Thoracic aorta (tissue), 2 donors: ENCODE data around the gene VDAC1. TPM values are rescaled to one million over a fixed set of nuclear protein-coding genes. Genes with fewer than 3 reads are reported as not detected.

ENCODE experiments used
- ATAC-seq: fragments of 150-250 bp; one replicate; pipeline ENCODE4 v1.8.0; 2017; ENCODE audit warnings: low read depth; ENCODE audit not compliant: insufficient number of reproducible peaks, low FRiP score
- DNase-seq: peaks from one replicate; pipeline ENCODE4 v3.0.0-alpha.2; 2020; ENCODE audit warnings: low spot score
- H3K27ac ChIP-seq, 2 donors: fragments of 200-600 bp; sonication (generic); 1 replicate in 1 of 2; 2 replicates in 1 of 2; pipeline ENCODE4 v1.5.1; 2016; ENCODE audit warnings: mild to moderate bottlenecking in 2 of 2, moderate library complexity in 2 of 2
- H3K27me3 ChIP-seq: fragments of 200-600 bp; sonication (generic); replicated peaks from 2 replicates; pipeline ENCODE4 v1.6.0; 2016; ENCODE audit warnings: mild to moderate bottlenecking; ENCODE audit not compliant: insufficient read depth
- H3K36me3 ChIP-seq: fragments of 200-600 bp; sonication (generic); one replicate; pipeline ENCODE4 v1.5.1; 2016
- H3K4me1 ChIP-seq, 2 donors: fragments of 200-600 bp; sonication (generic); 1 replicate in 1 of 2; 2 replicates in 1 of 2; pipeline versions ENCODE4 v1.5.1 to v1.6.0; 2016; ENCODE audit warnings: low read depth in 2 of 2, mild to moderate bottlenecking in 1 of 2; ENCODE audit not compliant: control insufficient read depth in 1 of 2
- H3K4me3 ChIP-seq: fragments of 200-600 bp; sonication (generic); 2 replicates; pipeline ENCODE4 v1.5.1; 2016; ENCODE audit warnings: mild to moderate bottlenecking
- H3K9me3 ChIP-seq: fragments of 200-600 bp; sonication (generic); 2 replicates; pipeline ENCODE4 v1.5.1; 2016
- CTCF ChIP-seq: fragments of 200-600 bp; sonication (generic); IDR thresholded peaks from one replicate; pipeline ENCODE4 v1.5.1; 2019; ENCODE audit warnings: antibody characterized with exemption
- total RNA-seq, 2 donors: library from RNA; depleted of rRNA; stranded (reverse); fragments of >200 nt; gene quantifications; one replicate each; pipeline versions ENCODE4 v1.1.0 to v1.2.3, GENCODE V29; 2016

Gene VDAC1
- total RNA-seq, 2 donors from 2014 or later, result 77.0 to 112 TPM

GRCh38 chr5:134024811-134025210 lies 20.0 kb upstream of the VDAC1 start:
- ATAC-seq, result no peak
- no peak for TF ChIP-seq CTCF

GRCh38 chr5:134022333-134022732 lies 17.6 kb upstream of the VDAC1 start:
- Histone ChIP-seq H3K27ac (no peak overlapping the region), H3K27me3 (no peaks in the 10 kb centered on the region), H3K36me3 (no peaks in the 10 kb centered on the region), H3K4me1 (no peaks in the 10 kb centered on the region), H3K4me3 (no peak overlapping the region), H3K9me3 (no peaks in the 10 kb centered on the region)
- TF ChIP-seq CTCF, result no peak
- no peak for DNase-seq
- no peak for ATAC-seq

More at GRCh38 chr5:134024811-134025210, 20.0 kb upstream of the VDAC1 start:
- DNase-seq, result no peak
- Histone ChIP-seq H3K27me3 (no peaks in the 10 kb centered on the region), H3K36me3 (no peaks in the 10 kb centered on the region), H3K27ac (no peak overlapping the region), H3K4me3 (no peak overlapping the region), H3K9me3 (no peaks in the 10 kb centered on the region), H3K4me1 (no peaks in the 10 kb centered on the region)

GRCh38 chr5:134020188-134020587 lies 15.4 kb upstream of the VDAC1 start:
- H3K27ac ChIP-seq, result no peak overlapping the region
- H3K27me3 ChIP-seq, result no peaks in the 10 kb centered on the region
- no peak overlapping the region for H3K4me3 ChIP-seq
- H3K4me1 ChIP-seq, result no peaks in the 10 kb centered on the region
- no peaks in the 10 kb centered on the region for H3K9me3 ChIP-seq
- TF ChIP-seq CTCF, result no peak
- DNase-seq (no peak), ATAC-seq (no peak)
- H3K36me3 ChIP-seq, result no peaks in the 10 kb centered on the region

GRCh38 chr5:134019636-134020035 lies 14.9 kb upstream of the VDAC1 start:
- no peak overlapping the region for H3K27ac ChIP-seq
- ATAC-seq (no peak), DNase-seq (no peak)

GRCh38 chr5:134018986-134019316 lies 14.2 kb upstream of the VDAC1 start:
- H3K4me1 ChIP-seq, result no peaks in the 10 kb centered on the region
- no peaks in the 10 kb centered on the region for H3K36me3 ChIP-seq
- ATAC-seq (no peak), DNase-seq (no peak)
- no peak overlapping the region for H3K4me3 ChIP-seq
- no peak for TF ChIP-seq CTCF
- H3K27me3 ChIP-seq, result no peaks in the 10 kb centered on the region
- no peaks in the 10 kb centered on the region for H3K9me3 ChIP-seq
- no peak overlapping the region for H3K27ac ChIP-seq

More at GRCh38 chr5:134019636-134020035, 14.9 kb upstream of the VDAC1 start:
- H3K36me3 ChIP-seq, result no peaks in the 10 kb centered on the region
- TF ChIP-seq CTCF, result no peak
- no peaks in the 10 kb centered on the region for H3K9me3 ChIP-seq
- no peaks in the 10 kb centered on the region for H3K27me3 ChIP-seq
- H3K4me1 ChIP-seq, result no peaks in the 10 kb centered on the region
- H3K4me3 ChIP-seq, result no peak overlapping the region
